ENCODE data around the gene C1QTNF2. TPM values are rescaled to one million over a fixed set of nuclear protein-coding genes. Genes with fewer than 3 reads are reported as not detected.
A peak's percentile ranks its signal among the peaks of the same experiment; 100 is the strongest.

Gene C1QTNF2
- total and polyA plus RNA-seq, 7 donors, result 0.08 to 1.8 (median 0.35) TPM

GRCh38 chr5:160324886-160325285, 45.5 kb downstream of the C1QTNF2 start:
- DNase-seq (no peak), ATAC-seq (no peak)
- intact Hi-C loops (cut with DNase I), result no loop called here
- Histone ChIP-seq H3K27me3 (ENCODE audit: insufficient read depth in 3 of 3, low read length in 2 of 3) (no peaks in the 10 kb centered on the region), H3K36me3 (ENCODE audit: insufficient read depth in 1 of 2, low read depth in 1 of 2) (no peaks in the 10 kb centered on the region), H3K27ac (no peak overlapping the region), H3K4me3 (no peak overlapping the region), H3K4me1 (no peaks in the 10 kb centered on the region), H3K9me3 (no peaks in the 10 kb centered on the region)
- TF ChIP-seq CTCF (IDR thresholded peaks at IDR 0.05), result no peak
- 70 to 74% (median 72%) methylated on average over 2 of the region's 2 CpGs for WGBS, 3 donors

GRCh38 chr5:160318409-160318808, 52.0 kb downstream of the C1QTNF2 start:
- ATAC-seq (no peak), DNase-seq (no peak)
- H3K4me1 ChIP-seq, result no peaks in the 10 kb centered on the region
- no peaks in the 10 kb centered on the region for H3K9me3 ChIP-seq
- H3K4me3 ChIP-seq, result no peak overlapping the region
- 94 to 96% (median 95%) methylated on average over 4 of the region's 4 CpGs for WGBS, 3 donors
- H3K27me3 ChIP-seq (ENCODE audit: insufficient read depth in 3 of 3, low read length in 2 of 3), result no peaks in the 10 kb centered on the region
- no peak overlapping the region for H3K27ac ChIP-seq
- intact Hi-C loops (cut with DNase I), result no loop called here
- no peaks in the 10 kb centered on the region for H3K36me3 ChIP-seq (ENCODE audit: insufficient read depth in 1 of 2, low read depth in 1 of 2)
- no peak for TF ChIP-seq CTCF (IDR thresholded peaks at IDR 0.05)

DNA sequence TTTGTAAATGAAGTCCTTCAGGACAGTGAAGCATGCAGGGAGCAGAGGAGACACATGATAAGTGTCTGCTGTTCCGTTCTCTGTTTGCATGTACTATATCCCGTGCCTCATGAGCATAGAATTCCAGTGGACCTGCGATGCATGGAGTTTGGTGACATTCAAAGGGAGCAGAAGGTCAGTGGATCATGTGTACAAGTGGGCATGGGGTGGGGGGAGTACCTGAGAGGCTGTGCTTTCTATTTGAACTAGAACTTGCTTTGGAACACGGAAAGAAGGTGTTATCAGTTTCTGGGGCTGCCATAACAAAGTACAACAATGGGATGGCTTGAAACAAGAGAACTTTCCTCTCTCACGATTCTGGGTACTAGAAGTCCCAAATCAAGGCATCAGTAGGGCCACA, 53.0 kb downstream of the C1QTNF2 start:
- H3K9me3 ChIP-seq, result no peaks in the 10 kb centered on the region
- ATAC-seq (no peak), DNase-seq (no peak)
- H3K27me3 ChIP-seq (ENCODE audit: insufficient read depth in 3 of 3, low read length in 2 of 3), result peaks cover 0 to 7% (median 2%) of the 10 kb centered on the region in 3 donors
- H3K36me3 ChIP-seq (ENCODE audit: insufficient read depth in 1 of 2, low read depth in 1 of 2), result no peaks in the 10 kb centered on the region
- H3K4me1 ChIP-seq, result no peaks in the 10 kb centered on the region
- intact Hi-C loops (cut with DNase I), result no loop called here
- WGBS, 3 donors, result 65 to 81% (median 74%) methylated on average over 5 of the region's 5 CpGs
- no peak overlapping the region for H3K27ac ChIP-seq
- no peak for TF ChIP-seq CTCF (IDR thresholded peaks at IDR 0.05)
- no peak overlapping the region for H3K4me3 ChIP-seq

GRCh38 chr5:160315968-160316367, 54.5 kb downstream of the C1QTNF2 start:
- WGBS, 3 donors, result 48 to 76% (median 52%) methylated on average over 1 of the region's 1 CpG
- ATAC-seq (no peak), DNase-seq (no peak)
- Histone ChIP-seq H3K4me1 (no peaks in the 10 kb centered on the region), H3K27me3 (ENCODE audit: insufficient read depth in 3 of 3, low read length in 2 of 3) (peaks cover 0 to 21% (median 10%) of the 10 kb centered on the region in 3 donors), H3K36me3 (ENCODE audit: insufficient read depth in 1 of 2, low read depth in 1 of 2) (no peaks in the 10 kb centered on the region), H3K4me3 (no peak overlapping the region), H3K27ac (no peak overlapping the region), H3K9me3 (no peaks in the 10 kb centered on the region)
- intact Hi-C loops (cut with DNase I), result no loop called here
- TF ChIP-seq CTCF (IDR thresholded peaks at IDR 0.05), result no peak

DNA sequence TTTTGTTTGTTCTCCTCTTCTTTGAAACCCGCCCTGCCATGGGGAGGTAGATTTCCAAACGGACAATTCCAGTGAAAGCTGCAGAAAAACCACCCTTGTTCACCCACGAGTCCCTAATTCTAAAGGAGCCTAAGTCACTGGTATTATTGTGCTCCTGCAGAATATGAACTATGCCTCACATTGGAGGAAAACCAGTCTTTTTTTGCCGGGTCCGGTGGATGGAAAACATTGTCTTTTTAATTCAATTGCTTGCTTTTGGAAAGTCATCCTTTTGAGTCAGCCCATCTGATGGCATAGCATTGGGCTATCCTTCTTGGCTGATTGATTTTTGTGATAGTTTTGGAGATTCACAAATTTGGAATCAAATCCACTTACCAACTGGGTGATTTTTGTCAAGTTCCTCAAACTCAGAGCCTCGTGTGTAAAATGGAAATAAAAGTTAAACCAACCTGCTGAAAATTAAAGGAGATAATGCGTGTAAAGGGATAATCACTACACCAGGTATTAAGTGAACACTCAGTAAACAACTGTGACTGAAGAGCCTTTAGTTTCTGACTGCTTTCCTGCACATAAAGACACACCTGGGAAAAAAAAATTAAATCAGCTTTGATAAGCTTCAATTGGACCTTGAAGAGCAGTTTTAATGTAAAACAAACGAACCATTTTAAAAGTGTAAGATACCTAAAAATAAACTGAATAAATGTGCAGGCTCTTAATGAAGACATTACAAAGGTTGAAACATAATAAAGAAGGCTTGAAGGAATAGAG, 57.3 kb downstream of the C1QTNF2 start:
- WGBS, 3 donors, result 27 to 32% (median 27%) methylated on average over 8 of the region's 8 CpGs
- no peaks in the 10 kb centered on the region for H3K36me3 ChIP-seq (ENCODE audit: insufficient read depth in 1 of 2, low read depth in 1 of 2)
- no peaks in the 10 kb centered on the region for H3K4me1 ChIP-seq
- no peaks in the 10 kb centered on the region for H3K9me3 ChIP-seq
- no peak overlapping the region for H3K27ac ChIP-seq
- H3K27me3 ChIP-seq (ENCODE audit: insufficient read depth in 3 of 3, low read length in 2 of 3), result peaks cover 0 to 36% (median 10%) of the 10 kb centered on the region in 3 donors
- no peak for ATAC-seq
- peak overlapping the region; percentile 70 for H3K4me3 ChIP-seq
- intact Hi-C loops (cut with DNase I), result no loop called here
- no peak for DNase-seq
- TF ChIP-seq CTCF (IDR thresholded peaks at IDR 0.05), result no peak

Measured in psoas muscle (tissue), 8 donors.